H1 (cell line): Measurements from ENCODE around the gene PRKN.

Source experiments
- ATF3 ChIP-seq: IDR thresholded peaks from 2 replicates; pipeline ENCODE4 v1.6.1; 2011; ENCODE audit warnings: low read depth, mild to moderate bottlenecking, low read length; ENCODE audit not compliant: insufficient read depth
- CEBPB ChIP-seq: IDR thresholded peaks from 2 replicates; pipeline ENCODE4 v1.6.1; 2012; ENCODE audit warnings: low read depth, low read length
- CTCF ChIP-seq, 3 experiments: IDR thresholded peaks; 1 replicate in 2 of 3; 2 replicates in 1 of 3; pipeline versions ENCODE4 v1.5.1 to v1.6.1; 2011; ENCODE audit warnings: low read length in 3 of 3, mild to moderate bottlenecking in 3 of 3, inconsistent platforms in 2 of 3, low read depth in 1 of 3, moderate library complexity in 1 of 3; ENCODE audit not compliant: insufficient read depth in 1 of 3; ENCODE audit errors: control extremely low read depth in 1 of 3
- EP300 ChIP-seq, 2 experiments: IDR thresholded peaks; 1 replicate in 1 of 2; 2 replicates in 1 of 2; pipeline ENCODE4 v1.6.1; 2011 to 2012; ENCODE audit warnings: low read depth in 2 of 2, low read length in 2 of 2, mild to moderate bottlenecking in 2 of 2, borderline replicate concordance in 1 of 2, inconsistent platforms in 1 of 2, moderate library complexity in 1 of 2
- GABPA ChIP-seq: IDR thresholded peaks from 2 replicates; pipeline ENCODE4 v1.6.1; 2011; ENCODE audit warnings: mild to moderate bottlenecking, low read length, moderate library complexity, borderline replicate concordance; ENCODE audit not compliant: insufficient read depth
- GTF2F1 ChIP-seq: IDR thresholded peaks from 2 replicates; pipeline ENCODE4 v1.6.1; 2012; ENCODE audit warnings: low read depth, low read length, improper control_type of control experiment, borderline replicate concordance
- HDAC6 ChIP-seq: IDR thresholded peaks from one replicate; pipeline ENCODE4 v1.7.1; 2012; ENCODE audit warnings: low read depth, mild to moderate bottlenecking, inconsistent platforms, low read length, moderate library complexity
- POLR2A ChIP-seq, 2 experiments: IDR thresholded peaks; 1 replicate in 1 of 2; 2 replicates in 1 of 2; pipeline ENCODE4 v1.6.1; 2011; ENCODE audit warnings: low read depth in 2 of 2, low read length in 2 of 2, mild to moderate bottlenecking in 2 of 2; ENCODE audit errors: control extremely low read depth in 1 of 2
- POLR2AphosphoS5 ChIP-seq: IDR thresholded peaks from 2 replicates; pipeline ENCODE4 v1.6.1; 2011; ENCODE audit warnings: low read depth, low read length
- SP2 ChIP-seq: IDR thresholded peaks from 2 replicates; pipeline ENCODE4 v1.6.1; 2012; ENCODE audit warnings: mild to moderate bottlenecking, low read length, inconsistent platforms
- SRF ChIP-seq: IDR thresholded peaks from 2 replicates; pipeline ENCODE4 v1.6.1; 2011; ENCODE audit warnings: mild to moderate bottlenecking, low read depth, low read length, moderate library complexity
- TAF1 ChIP-seq: IDR thresholded peaks from 2 replicates; pipeline ENCODE4 v1.6.1; 2011; ENCODE audit warnings: mild to moderate bottlenecking, low read depth, low read length

- no peak for TF ChIP-seq CTCF (IDR thresholded peaks at IDR 0.05; ENCODE audit: control extremely low read depth in 1 of 3, insufficient read depth in 1 of 3, low read depth in 1 of 3, low read length in 3 of 3)
- TF ChIP-seq CEBPB: no peak
- TF ChIP-seq GABPA: no peak
- no peak for TF ChIP-seq SP2
- TF ChIP-seq HDAC6: no peak
- TF ChIP-seq TAF1: no peak
- no peak for TF ChIP-seq SRF
- TF ChIP-seq POLR2AphosphoS5: no peak
- no peak for TF ChIP-seq POLR2A (IDR thresholded peaks at IDR 0.05; ENCODE audit: control extremely low read depth in 1 of 2, low read depth in 2 of 2, low read length in 2 of 2)
- no peak for TF ChIP-seq GTF2F1
- TF ChIP-seq ATF3: no peak
- no peak for TF ChIP-seq EP300 (IDR thresholded peaks at IDR 0.05; ENCODE audit: borderline replicate concordance in 1 of 2, low read depth in 2 of 2, low read length in 2 of 2)
These were observed 1355.2 kb downstream of the PRKN start for GRCh38 chr6:161372422-161372793.
